ENCODE measurements around the gene DTX1.

- TF ChIP-seq CTCF (CRISPR knock-in tag; IDR thresholded peaks at IDR 0.05) (no peak), SP5 (CRISPR knock-in tag; IDR thresholded peaks at IDR 0.05; ENCODE audit: borderline replicate concordance, low read depth) (no peak), YY1 (IDR thresholded peaks at IDR 0.05; ENCODE audit: insufficient read depth, insufficient replicate concordance, low read depth, low read length) (no peak), NFATC3 (CRISPR knock-in tag; IDR thresholded peaks at IDR 0.05) (no peak), PRMT3 (CRISPR knock-in tag; IDR thresholded peaks at IDR 0.05; ENCODE audit: borderline replicate concordance, low read depth) (no peak), ERF (CRISPR knock-in tag; IDR thresholded peaks at IDR 0.05) (no peak), ZNF281 (CRISPR knock-in tag; IDR thresholded peaks at IDR 0.05; ENCODE audit: borderline replicate concordance) (no peak)
- TF ChIP-seq, protein P1, sequence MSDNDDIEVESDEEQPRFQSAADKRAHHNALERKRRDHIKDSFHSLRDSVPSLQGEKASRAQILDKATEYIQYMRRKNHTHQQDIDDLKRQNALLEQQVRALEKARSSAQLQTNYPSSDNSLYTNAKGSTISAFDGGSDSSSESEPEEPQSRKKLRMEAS (IDR thresholded peaks at IDR 0.05) = no peak
- TF ChIP-seq, protein P2, sequence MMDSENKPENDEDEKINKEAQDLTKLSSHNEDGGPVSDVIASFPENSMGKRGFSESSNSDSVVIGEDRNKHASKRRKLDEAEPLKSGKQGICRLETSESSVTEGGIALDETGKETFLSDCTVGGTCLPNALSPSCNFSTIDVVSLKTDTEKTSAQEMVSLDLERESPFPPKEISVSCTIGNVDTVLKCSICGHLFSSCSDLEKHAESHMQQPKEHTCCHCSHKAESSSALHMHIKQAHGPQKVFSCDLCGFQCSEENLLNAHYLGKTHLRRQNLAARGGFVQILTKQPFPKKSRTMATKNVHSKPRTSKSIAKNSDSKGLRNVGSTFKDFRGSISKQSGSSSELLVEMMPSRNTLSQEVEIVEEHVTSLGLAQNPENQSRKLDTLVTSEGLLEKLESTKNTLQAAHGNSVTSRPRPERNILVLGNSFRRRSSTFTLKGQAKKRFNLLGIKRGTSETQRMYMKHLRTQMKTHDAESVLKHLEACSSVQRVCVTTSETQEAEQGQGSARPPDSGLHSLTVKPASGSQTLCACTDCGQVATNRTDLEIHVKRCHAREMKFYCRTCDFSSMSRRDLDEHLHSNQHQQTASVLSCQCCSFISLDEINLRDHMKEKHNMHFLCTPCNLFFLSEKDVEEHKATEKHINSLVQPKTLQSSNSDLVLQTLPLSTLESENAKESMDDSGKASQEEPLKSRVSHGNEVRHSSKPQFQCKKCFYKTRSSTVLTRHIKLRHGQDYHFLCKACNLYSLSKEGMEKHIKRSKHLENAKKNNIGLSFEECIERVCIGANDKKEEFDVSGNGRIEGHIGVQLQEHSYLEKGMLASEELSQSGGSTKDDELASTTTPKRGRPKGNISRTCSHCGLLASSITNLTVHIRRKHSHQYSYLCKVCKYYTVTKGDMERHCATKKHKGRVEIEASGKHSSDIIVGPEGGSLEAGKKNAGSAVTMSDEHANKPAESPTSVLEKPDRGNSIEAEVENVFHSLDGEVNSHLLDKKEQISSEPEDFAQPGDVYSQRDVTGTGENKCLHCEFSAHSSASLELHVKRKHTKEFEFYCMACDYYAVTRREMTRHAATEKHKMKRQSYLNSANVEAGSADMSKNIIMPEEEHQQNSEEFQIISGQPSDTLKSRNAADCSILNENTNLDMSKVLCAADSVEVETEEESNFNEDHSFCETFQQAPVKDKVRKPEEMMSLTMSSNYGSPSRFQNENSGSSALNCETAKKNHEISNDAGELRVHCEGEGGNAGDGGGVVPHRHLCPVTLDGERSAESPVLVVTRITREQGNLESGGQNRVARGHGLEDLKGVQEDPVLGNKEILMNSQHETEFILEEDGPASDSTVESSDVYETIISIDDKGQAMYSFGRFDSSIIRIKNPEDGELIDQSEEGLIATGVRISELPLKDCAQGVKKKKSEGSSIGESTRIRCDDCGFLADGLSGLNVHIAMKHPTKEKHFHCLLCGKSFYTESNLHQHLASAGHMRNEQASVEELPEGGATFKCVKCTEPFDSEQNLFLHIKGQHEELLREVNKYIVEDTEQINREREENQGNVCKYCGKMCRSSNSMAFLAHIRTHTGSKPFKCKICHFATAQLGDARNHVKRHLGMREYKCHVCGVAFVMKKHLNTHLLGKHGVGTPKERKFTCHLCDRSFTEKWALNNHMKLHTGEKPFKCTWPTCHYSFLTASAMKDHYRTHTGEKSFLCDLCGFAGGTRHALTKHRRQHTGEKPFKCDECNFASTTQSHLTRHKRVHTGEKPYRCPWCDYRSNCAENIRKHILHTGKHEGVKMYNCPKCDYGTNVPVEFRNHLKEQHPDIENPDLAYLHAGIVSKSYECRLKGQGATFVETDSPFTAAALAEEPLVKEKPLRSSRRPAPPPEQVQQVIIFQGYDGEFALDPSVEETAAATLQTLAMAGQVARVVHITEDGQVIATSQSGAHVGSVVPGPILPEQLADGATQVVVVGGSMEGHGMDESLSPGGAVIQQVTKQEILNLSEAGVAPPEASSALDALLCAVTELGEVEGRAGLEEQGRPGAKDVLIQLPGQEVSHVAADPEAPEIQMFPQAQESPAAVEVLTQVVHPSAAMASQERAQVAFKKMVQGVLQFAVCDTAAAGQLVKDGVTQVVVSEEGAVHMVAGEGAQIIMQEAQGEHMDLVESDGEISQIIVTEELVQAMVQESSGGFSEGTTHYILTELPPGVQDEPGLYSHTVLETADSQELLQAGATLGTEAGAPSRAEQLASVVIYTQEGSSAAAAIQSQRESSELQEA (CRISPR knock-in tag; IDR thresholded peaks at IDR 0.05; ENCODE audit: not compliant biosample characterization) = no peak
Observed at GRCh38 chr12:113131556-113131955, 75.0 kb downstream of the DTX1 start.

Measured in HepG2 (cell line).